ENCODE results near the gene TBX19.

The TBX19 gene

DNA sequence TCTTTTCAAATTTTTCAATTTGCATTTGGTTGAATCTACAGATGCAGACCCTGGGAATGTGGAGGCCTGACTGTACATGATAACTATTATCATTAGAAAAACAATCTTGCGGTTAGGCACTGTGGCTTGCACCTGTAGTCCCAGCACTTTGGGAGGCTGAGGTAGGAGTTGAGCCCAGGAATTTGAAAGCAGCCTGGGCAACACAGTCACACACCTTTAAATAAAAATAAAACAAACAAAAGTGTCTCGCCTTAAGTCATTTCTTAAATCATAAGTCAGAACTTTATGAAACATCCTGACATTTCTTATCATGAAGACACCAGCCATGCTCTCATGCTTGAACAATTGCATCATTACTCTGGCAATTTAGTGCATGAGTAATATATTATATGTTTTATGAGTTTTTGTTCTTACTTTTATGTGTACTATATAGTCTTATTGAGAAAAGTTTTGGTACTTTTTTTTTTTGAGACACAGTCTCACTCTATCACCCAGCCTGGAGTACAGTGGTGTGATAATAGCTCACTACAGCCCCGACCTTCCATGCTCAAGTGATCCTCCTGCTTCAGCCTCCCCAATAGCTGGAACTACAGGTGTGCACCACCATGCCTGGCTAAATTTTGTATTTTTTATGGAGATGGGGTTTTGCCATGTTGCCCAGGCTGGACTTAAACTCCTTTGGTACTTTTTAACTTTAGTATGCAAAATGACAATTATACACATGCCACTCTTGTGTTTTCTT is 7.8 kb downstream of the TBX19 start:
- no peak for TF ChIP-seq NFIC (IDR thresholded peaks at IDR 0.05)
- TF ChIP-seq, protein P1, sequence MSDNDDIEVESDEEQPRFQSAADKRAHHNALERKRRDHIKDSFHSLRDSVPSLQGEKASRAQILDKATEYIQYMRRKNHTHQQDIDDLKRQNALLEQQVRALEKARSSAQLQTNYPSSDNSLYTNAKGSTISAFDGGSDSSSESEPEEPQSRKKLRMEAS (IDR thresholded peaks at IDR 0.05): no peak
- no peak for TF ChIP-seq RAD21 (IDR thresholded peaks at IDR 0.05; ENCODE audit: low read depth)
- TF ChIP-seq, protein P2, sequence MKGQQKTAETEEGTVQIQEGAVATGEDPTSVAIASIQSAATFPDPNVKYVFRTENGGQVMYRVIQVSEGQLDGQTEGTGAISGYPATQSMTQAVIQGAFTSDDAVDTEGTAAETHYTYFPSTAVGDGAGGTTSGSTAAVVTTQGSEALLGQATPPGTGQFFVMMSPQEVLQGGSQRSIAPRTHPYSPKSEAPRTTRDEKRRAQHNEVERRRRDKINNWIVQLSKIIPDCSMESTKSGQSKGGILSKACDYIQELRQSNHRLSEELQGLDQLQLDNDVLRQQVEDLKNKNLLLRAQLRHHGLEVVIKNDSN (IDR thresholded peaks at IDR 0.05): no peak
- TF ChIP-seq ZBTB7A (IDR thresholded peaks at IDR 0.05; ENCODE audit: low read depth): no peak
- TF ChIP-seq, protein P3, sequence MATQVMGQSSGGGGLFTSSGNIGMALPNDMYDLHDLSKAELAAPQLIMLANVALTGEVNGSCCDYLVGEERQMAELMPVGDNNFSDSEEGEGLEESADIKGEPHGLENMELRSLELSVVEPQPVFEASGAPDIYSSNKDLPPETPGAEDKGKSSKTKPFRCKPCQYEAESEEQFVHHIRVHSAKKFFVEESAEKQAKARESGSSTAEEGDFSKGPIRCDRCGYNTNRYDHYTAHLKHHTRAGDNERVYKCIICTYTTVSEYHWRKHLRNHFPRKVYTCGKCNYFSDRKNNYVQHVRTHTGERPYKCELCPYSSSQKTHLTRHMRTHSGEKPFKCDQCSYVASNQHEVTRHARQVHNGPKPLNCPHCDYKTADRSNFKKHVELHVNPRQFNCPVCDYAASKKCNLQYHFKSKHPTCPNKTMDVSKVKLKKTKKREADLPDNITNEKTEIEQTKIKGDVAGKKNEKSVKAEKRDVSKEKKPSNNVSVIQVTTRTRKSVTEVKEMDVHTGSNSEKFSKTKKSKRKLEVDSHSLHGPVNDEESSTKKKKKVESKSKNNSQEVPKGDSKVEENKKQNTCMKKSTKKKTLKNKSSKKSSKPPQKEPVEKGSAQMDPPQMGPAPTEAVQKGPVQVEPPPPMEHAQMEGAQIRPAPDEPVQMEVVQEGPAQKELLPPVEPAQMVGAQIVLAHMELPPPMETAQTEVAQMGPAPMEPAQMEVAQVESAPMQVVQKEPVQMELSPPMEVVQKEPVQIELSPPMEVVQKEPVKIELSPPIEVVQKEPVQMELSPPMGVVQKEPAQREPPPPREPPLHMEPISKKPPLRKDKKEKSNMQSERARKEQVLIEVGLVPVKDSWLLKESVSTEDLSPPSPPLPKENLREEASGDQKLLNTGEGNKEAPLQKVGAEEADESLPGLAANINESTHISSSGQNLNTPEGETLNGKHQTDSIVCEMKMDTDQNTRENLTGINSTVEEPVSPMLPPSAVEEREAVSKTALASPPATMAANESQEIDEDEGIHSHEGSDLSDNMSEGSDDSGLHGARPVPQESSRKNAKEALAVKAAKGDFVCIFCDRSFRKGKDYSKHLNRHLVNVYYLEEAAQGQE (IDR thresholded peaks at IDR 0.05; ENCODE audit: low read depth): no peak
- TF ChIP-seq TAF1 (IDR thresholded peaks at IDR 0.05; ENCODE audit: low read depth): no peak
- TF ChIP-seq CEBPB (IDR thresholded peaks at IDR 0.05): no peak
- TF ChIP-seq CREB1 (IDR thresholded peaks at IDR 0.05; ENCODE audit: low read depth): no peak
- no peak for TF ChIP-seq EP300 (IDR thresholded peaks at IDR 0.05; ENCODE audit: borderline replicate concordance)
- TF ChIP-seq TCF12 (IDR thresholded peaks at IDR 0.05; ENCODE audit: low read depth): no peak
- no peak for TF ChIP-seq TEAD4 (IDR thresholded peaks at IDR 0.05)
- no peak for TF ChIP-seq FOXM1 (IDR thresholded peaks at IDR 0.05; ENCODE audit: borderline replicate concordance, low read depth)
- no peak for TF ChIP-seq EGR1 (IDR thresholded peaks at IDR 0.05)
- no peak for TF ChIP-seq YY1 (IDR thresholded peaks at IDR 0.05; ENCODE audit: low read depth)

DNA sequence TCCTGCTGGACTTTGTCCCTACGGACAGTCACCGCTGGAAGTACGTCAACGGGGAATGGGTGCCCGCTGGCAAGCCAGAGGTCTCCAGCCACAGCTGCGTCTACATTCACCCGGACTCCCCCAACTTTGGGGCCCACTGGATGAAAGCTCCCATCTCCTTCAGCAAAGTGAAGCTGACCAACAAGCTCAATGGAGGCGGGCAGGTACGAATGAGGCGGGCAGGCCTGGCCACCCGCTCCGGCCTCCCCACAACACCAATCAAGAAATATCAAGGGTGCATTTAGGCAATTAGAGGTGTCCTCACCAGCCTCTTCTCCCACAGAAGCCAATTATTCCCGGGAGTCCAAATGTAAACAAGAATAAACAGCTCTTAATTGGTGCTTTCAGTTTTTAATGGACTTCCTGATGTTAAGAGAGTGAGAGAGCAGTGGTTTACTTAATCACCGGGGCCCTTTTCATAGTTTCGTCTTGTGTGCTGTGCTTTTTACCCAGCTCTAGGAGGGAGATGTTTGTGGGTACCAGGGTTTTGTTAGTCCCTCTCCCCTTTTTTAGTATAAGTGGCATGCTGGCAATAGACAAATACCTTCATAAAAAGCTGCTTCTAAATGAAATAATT is 10.7 kb downstream of the TBX19 start:
- TF ChIP-seq, protein P2 (IDR thresholded peaks at IDR 0.05): no peak
- TF ChIP-seq EGR1 (IDR thresholded peaks at IDR 0.05) (no peak), TAF1 (IDR thresholded peaks at IDR 0.05; ENCODE audit: low read depth) (no peak)

DNA sequence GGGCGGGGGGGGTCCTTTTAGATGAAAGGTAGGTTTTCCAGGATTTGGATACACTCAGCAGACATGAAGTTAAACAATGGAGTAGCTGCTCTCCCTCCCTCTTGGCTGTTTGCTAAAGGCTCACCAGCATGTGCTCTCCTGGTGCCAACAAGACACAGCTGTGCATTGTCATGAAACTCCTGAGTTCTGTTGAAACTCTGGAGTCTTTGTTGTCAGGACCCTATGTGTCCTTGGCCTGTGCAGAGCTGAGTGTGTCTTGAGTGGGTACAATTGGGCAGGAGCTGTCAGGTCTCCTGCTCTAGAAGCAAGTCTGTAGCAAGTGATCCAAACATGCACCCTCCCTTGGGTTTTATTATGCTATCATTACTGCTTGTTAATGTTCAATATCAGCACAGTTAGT is 12.7 kb downstream of the TBX19 start:
- TF ChIP-seq, protein P3 (IDR thresholded peaks at IDR 0.05; ENCODE audit: low read depth): no peak
- TF ChIP-seq CEBPB (IDR thresholded peaks at IDR 0.05) (no peak), EP300 (IDR thresholded peaks at IDR 0.05; ENCODE audit: borderline replicate concordance) (no peak), YY1 (IDR thresholded peaks at IDR 0.05; ENCODE audit: low read depth) (no peak), RAD21 (IDR thresholded peaks at IDR 0.05; ENCODE audit: low read depth) (no peak), ZBTB7A (IDR thresholded peaks at IDR 0.05; ENCODE audit: low read depth) (no peak), TAF1 (IDR thresholded peaks at IDR 0.05; ENCODE audit: low read depth) (no peak), FOXM1 (IDR thresholded peaks at IDR 0.05; ENCODE audit: borderline replicate concordance, low read depth) (no peak)
- TF ChIP-seq, protein P2 (IDR thresholded peaks at IDR 0.05): no peak

DNA sequence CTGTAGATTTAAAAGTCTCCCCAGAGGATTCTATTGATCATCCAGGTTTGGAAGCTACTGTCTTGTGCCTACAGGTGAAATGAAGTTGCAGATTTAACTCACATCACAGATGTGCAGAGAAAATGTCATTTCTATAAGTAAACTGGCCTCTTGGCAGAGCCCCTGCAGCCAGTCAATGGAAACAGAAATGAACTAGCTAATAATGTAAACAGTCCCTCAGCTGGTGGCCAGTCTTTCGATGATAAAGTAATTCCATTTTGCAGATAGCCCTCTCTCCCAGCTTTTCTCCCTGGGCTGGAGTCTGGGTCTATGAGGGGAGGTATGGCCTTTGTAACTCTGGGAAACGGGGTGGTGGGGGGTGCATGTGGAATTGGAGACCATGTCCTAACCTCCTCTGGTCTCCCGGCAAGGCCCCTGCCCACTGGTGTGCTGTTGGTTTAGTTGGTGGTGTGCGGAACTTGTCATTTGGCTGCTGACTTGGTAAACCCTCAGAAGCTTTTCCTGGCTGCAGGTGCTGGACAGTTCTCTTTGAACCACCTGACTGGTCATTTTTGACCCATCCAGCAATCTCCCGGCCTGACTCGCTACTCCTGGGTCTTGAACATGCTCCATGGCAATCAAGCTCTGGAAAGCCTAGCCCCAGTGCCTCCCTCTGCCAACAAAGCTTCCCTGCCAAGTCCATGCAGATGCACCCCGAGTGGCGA is 14.9 kb downstream of the TBX19 start:
- no peak for TF ChIP-seq TAF1 (IDR thresholded peaks at IDR 0.05; ENCODE audit: low read depth)
- TF ChIP-seq, protein P3 (IDR thresholded peaks at IDR 0.05; ENCODE audit: low read depth): peak; percentile 70
